Measurements from ENCODE around the gene TAOK3. TPM values are rescaled to one million over a fixed set of nuclear protein-coding genes. Genes with fewer than 3 reads are reported as not detected.

TAOK3 gene
- total and polyA plus RNA-seq, 10 of the 15 experiments (the other 5 are each of a cell fraction or from before 2014, with no cell fraction given): 41.3 to 131 (median 57.8) TPM

GRCh38 chr12:118372541-118373495 lies at the start of gene TAOK3 (continued):
- peak; percentile 60 for TF ChIP-seq SKIL (IDR thresholded peaks at IDR 0.05; ENCODE audit: low read depth, poor library complexity, severe bottlenecking)
- no peak for TF ChIP-seq HSF1 (IDR thresholded peaks at IDR 0.05; ENCODE audit: low read depth, low read length)
- TF ChIP-seq TBL1XR1 (IDR thresholded peaks at IDR 0.05; ENCODE audit: low read depth, low read length): peak; percentile 43; the same call in 1 of the 2 replicates
- no peak for TF ChIP-seq NBN (IDR thresholded peaks at IDR 0.05)
- TF ChIP-seq NRF1 (conservative IDR thresholded peaks at IDR 0.05; ENCODE audit: low read depth, low read length): no peak
- TF ChIP-seq ZSCAN29 (IDR thresholded peaks at IDR 0.05): no peak
- peak; percentile 20 for TF ChIP-seq BCL3 (IDR thresholded peaks at IDR 0.05; ENCODE audit: borderline replicate concordance, insufficient read depth, low read depth, low read length, poor library complexity, severe bottlenecking)
- TF ChIP-seq SMAD5 (IDR thresholded peaks at IDR 0.05; ENCODE audit: low read depth): peak; percentile 76; the same call in 1 of the 2 replicates
- peak; percentile 58; the same call in 1 of the 2 replicates for TF ChIP-seq RFX5 (IDR thresholded peaks at IDR 0.05; ENCODE audit: low read depth, low read length)
- TF ChIP-seq GATAD2B (conservative IDR thresholded peaks at IDR 0.05; ENCODE audit: low read depth): peak; percentile 83
- no peak; the same call in 1 of the 2 replicates for TF ChIP-seq ZNF24 (IDR thresholded peaks at IDR 0.05)
- TF ChIP-seq ATF3 (IDR thresholded peaks at IDR 0.05; ENCODE audit: borderline replicate concordance, extremely low read depth, low read depth, low read length): no peak
- TF ChIP-seq CEBPZ (IDR thresholded peaks at IDR 0.05; ENCODE audit: low read depth, low read length): peak; percentile 61; the same call in 1 of the 2 replicates
- TF ChIP-seq ETV6 (conservative IDR thresholded peaks at IDR 0.05 in 1 of 2, IDR thresholded peaks at IDR 0.05 in 1 of 2; ENCODE audit: borderline replicate concordance in 1 of 2, low read depth in 1 of 2): no peak
- TF ChIP-seq RB1 (IDR thresholded peaks at IDR 0.05; ENCODE audit: borderline replicate concordance): peak; percentile 64; the same call in 1 of the 2 replicates
- peak; percentile 96 for TF ChIP-seq POLR2A (IDR thresholded peaks at IDR 0.05; ENCODE audit: low read depth, low read length)
- peak; percentile 32; the same call in 1 of the 2 replicates for TF ChIP-seq SPI1 (IDR thresholded peaks at IDR 0.05; ENCODE audit: borderline replicate concordance, insufficient read depth, low read depth, low read length)
- TF ChIP-seq KAT2A (conservative IDR thresholded peaks at IDR 0.05; ENCODE audit: control insufficient read depth, low read depth, low read length): no peak
- TF ChIP-seq MEF2B (IDR thresholded peaks at IDR 0.05; ENCODE audit: partially characterized antibody, poor library complexity, severe bottlenecking): peak; percentile 11
- TF ChIP-seq KDM1A (IDR thresholded peaks at IDR 0.05; ENCODE audit: borderline replicate concordance): no peak
